ENCODE results near the gene CCSER2. TPM values are rescaled to one million over a fixed set of nuclear protein-coding genes. Genes with fewer than 3 reads are reported as not detected.
A peak's percentile ranks its signal among the peaks of the same experiment; 100 is the strongest.
"Not testable (repeated sequence)": the region's sequence is repeated elsewhere in the genome, so short reads cannot be mapped to it uniquely, and the experiment has no call there.

CCSER2 gene
- total RNA-seq, 2 experiments from 2014 or later = 77.8 to 78.8 TPM

- Mint-ChIP-seq H3K4me3 (no peak overlapping the region), H3K27ac (no peak overlapping the region), H3K36me3 (ENCODE audit: low read depth) (peaks cover 31% of the 10 kb centered on the region), H3K4me1 (ENCODE audit: low read depth) (peaks cover 21% of the 10 kb centered on the region), H3K27me3 (ENCODE audit: low read depth) (no peaks in the 10 kb centered on the region), H3K9me3 (ENCODE audit: insufficient read depth) (peaks cover under 1% of the 10 kb centered on the region)
- CTCF ChIA-PET = interaction anchor here (0.7 to 1.6 kb wide), 4 partner anchors 75 to 280 kb away, joined by 3 to 8 read pairs (median 4); no protein-coding TSS in a partner anchor
- DNase-seq = no peak
- no peak for ATAC-seq
- POLR2A ChIA-PET = no interaction called here
These were observed 99.7 kb downstream of the CCSER2 start for GRCh38 chr10:84427903-84428650.

GRCh38 chr10:84428711-84429110, 100.3 kb downstream of the CCSER2 start:
- peaks cover 27% of the 10 kb centered on the region for H3K36me3 Mint-ChIP-seq (ENCODE audit: low read depth)

GRCh38 chr10:84429926-84430520, 101.6 kb downstream of the CCSER2 start:
- Mint-ChIP-seq H3K9me3 (ENCODE audit: insufficient read depth) (no peaks in the 10 kb centered on the region), H3K27ac (no peak overlapping the region), H3K36me3 (ENCODE audit: low read depth) (peaks cover 29% of the 10 kb centered on the region), H3K27me3 (ENCODE audit: low read depth) (no peaks in the 10 kb centered on the region), H3K4me3 (no peak overlapping the region), H3K4me1 (ENCODE audit: low read depth) (peaks cover 9% of the 10 kb centered on the region)
- ChIA-PET CTCF (interaction anchor here (0.6 to 3.0 kb wide), 41 partner anchors 9 to 228 kb away, joined by 3 to 50 read pairs (median 4); no protein-coding TSS in a partner anchor), POLR2A (no interaction called here)
- ATAC-seq (peak; percentile 91), DNase-seq (peak; percentile 77)

More at GRCh38 chr10:84428711-84429110, 100.3 kb downstream of the CCSER2 start:
- H3K4me1 Mint-ChIP-seq (ENCODE audit: low read depth) = peaks cover 17% of the 10 kb centered on the region
- ATAC-seq = no peak
- ChIA-PET CTCF (interaction anchor here (1.1 to 1.6 kb wide), 3 partner anchors 76 to 161 kb away, joined by 4 to 8 read pairs (median 4); no protein-coding TSS in a partner anchor), POLR2A (no interaction called here)
- H3K4me3 Mint-ChIP-seq = no peak overlapping the region
- H3K27me3 Mint-ChIP-seq (ENCODE audit: low read depth) = no peaks in the 10 kb centered on the region
- no peak overlapping the region for H3K27ac Mint-ChIP-seq
- H3K9me3 Mint-ChIP-seq (ENCODE audit: insufficient read depth) = no peaks in the 10 kb centered on the region
- no peak for DNase-seq

GRCh38 chr10:84432891-84433290, 104.5 kb downstream of the CCSER2 start:
- ATAC-seq = no peak
- Mint-ChIP-seq H3K27ac (no peak overlapping the region), H3K4me1 (ENCODE audit: low read depth) (peaks cover 6% of the 10 kb centered on the region), H3K9me3 (ENCODE audit: insufficient read depth) (no peaks in the 10 kb centered on the region), H3K36me3 (ENCODE audit: low read depth) (peaks cover 28% of the 10 kb centered on the region), H3K4me3 (no peak overlapping the region), H3K27me3 (ENCODE audit: low read depth) (no peaks in the 10 kb centered on the region)
- ChIA-PET CTCF (no interaction called here), POLR2A (no interaction called here)
- DNase-seq = no peak

- DNase-seq = no peak
- CTCF ChIA-PET = no interaction called here
- POLR2A ChIA-PET = no interaction called here
These were observed 112.4 kb downstream of the CCSER2 start for GRCh38 chr10:84440781-84441180.

GRCh38 chr10:84447701-84448400, 119.5 kb downstream of the CCSER2 start:
- Mint-ChIP-seq H3K27ac (no peak overlapping the region), H3K27me3 (ENCODE audit: low read depth) (no peaks in the 10 kb centered on the region), H3K4me3 (no peak overlapping the region), H3K4me1 (ENCODE audit: low read depth) (no peaks in the 10 kb centered on the region), H3K36me3 (ENCODE audit: low read depth) (peaks cover 36% of the 10 kb centered on the region), H3K9me3 (ENCODE audit: insufficient read depth) (no peaks in the 10 kb centered on the region)
- no peak for DNase-seq
- ATAC-seq = no peak
- CTCF ChIA-PET = no interaction called here
- POLR2A ChIA-PET = no interaction called here

More at GRCh38 chr10:84440781-84441180, 112.4 kb downstream of the CCSER2 start:
- H3K27ac Mint-ChIP-seq = no peak overlapping the region
- H3K4me3 Mint-ChIP-seq = no peak overlapping the region
- H3K4me1 Mint-ChIP-seq (ENCODE audit: low read depth) = no peaks in the 10 kb centered on the region
- ATAC-seq = no peak
- no peaks in the 10 kb centered on the region for H3K27me3 Mint-ChIP-seq (ENCODE audit: low read depth)
- peaks cover 5% of the 10 kb centered on the region for H3K9me3 Mint-ChIP-seq (ENCODE audit: insufficient read depth)
- peaks cover 56% of the 10 kb centered on the region for H3K36me3 Mint-ChIP-seq (ENCODE audit: low read depth)

GRCh38 chr10:84449351-84449750, 121.0 kb downstream of the CCSER2 start:
- DNase-seq; H3K9me3 Mint-ChIP-seq (ENCODE audit: insufficient read depth); H3K27me3 Mint-ChIP-seq (ENCODE audit: low read depth); H3K4me1 Mint-ChIP-seq (ENCODE audit: low read depth); H3K27ac Mint-ChIP-seq; ATAC-seq; H3K4me3 Mint-ChIP-seq; POLR2A ChIA-PET: not testable (repeated sequence)
- H3K36me3 Mint-ChIP-seq (ENCODE audit: low read depth) = peaks cover 34% of the 10 kb centered on the region
- CTCF ChIA-PET = interaction anchor here (3.9 kb wide), 1 partner anchor 19 kb away, joined by 17 read pairs; no protein-coding TSS in a partner anchor

GRCh38 chr10:84452003-84452402, 123.6 kb downstream of the CCSER2 start:
- ATAC-seq = no peak
- peaks cover 53% of the 10 kb centered on the region for H3K36me3 Mint-ChIP-seq (ENCODE audit: low read depth)
- no peak overlapping the region for H3K27ac Mint-ChIP-seq
- H3K4me1 Mint-ChIP-seq (ENCODE audit: low read depth) = no peaks in the 10 kb centered on the region
- no peak for DNase-seq
- H3K27me3 Mint-ChIP-seq (ENCODE audit: low read depth) = no peaks in the 10 kb centered on the region
- H3K9me3 Mint-ChIP-seq (ENCODE audit: insufficient read depth) = no peaks in the 10 kb centered on the region
- ChIA-PET POLR2A (no interaction called here), CTCF (interaction anchor here (3.9 kb wide), 1 partner anchor 22 kb away, joined by 17 read pairs; no protein-coding TSS in a partner anchor)
- no peak overlapping the region for H3K4me3 Mint-ChIP-seq

- ChIA-PET CTCF (interaction anchor here (3.9 kb wide), 1 partner anchor 23 kb away, joined by 17 read pairs; no protein-coding TSS in a partner anchor), POLR2A (no interaction called here)
- DNase-seq (no peak), ATAC-seq (no peak)
- H3K4me3 Mint-ChIP-seq = no peak overlapping the region
- no peaks in the 10 kb centered on the region for H3K9me3 Mint-ChIP-seq (ENCODE audit: insufficient read depth)
- H3K27me3 Mint-ChIP-seq (ENCODE audit: low read depth) = no peaks in the 10 kb centered on the region
- no peak overlapping the region for H3K27ac Mint-ChIP-seq
- H3K4me1 Mint-ChIP-seq (ENCODE audit: low read depth) = no peaks in the 10 kb centered on the region
- peaks cover 44% of the 10 kb centered on the region for H3K36me3 Mint-ChIP-seq (ENCODE audit: low read depth)
These were observed 124.9 kb downstream of the CCSER2 start for GRCh38 chr10:84453303-84453702.

- no peaks in the 10 kb centered on the region for H3K4me1 Mint-ChIP-seq (ENCODE audit: low read depth)
- no peak for DNase-seq
- peaks cover 54% of the 10 kb centered on the region for H3K36me3 Mint-ChIP-seq (ENCODE audit: low read depth)
- CTCF ChIA-PET = interaction anchor here (1.1 to 1.6 kb wide), 3 partner anchors 26 to 199 kb away, joined by 3 to 4 read pairs (median 3); no protein-coding TSS in a partner anchor
- POLR2A ChIA-PET = no interaction called here
- no peak overlapping the region for H3K27ac Mint-ChIP-seq
- H3K9me3 Mint-ChIP-seq (ENCODE audit: insufficient read depth) = no peaks in the 10 kb centered on the region
- H3K27me3 Mint-ChIP-seq (ENCODE audit: low read depth) = no peaks in the 10 kb centered on the region
- ATAC-seq = no peak
- no peak overlapping the region for H3K4me3 Mint-ChIP-seq
These were observed 127.7 kb downstream of the CCSER2 start for GRCh38 chr10:84456126-84456525.

- ATAC-seq (no peak), DNase-seq (no peak)
- no peak overlapping the region for H3K27ac Mint-ChIP-seq
- no peaks in the 10 kb centered on the region for H3K4me1 Mint-ChIP-seq (ENCODE audit: low read depth)
- POLR2A ChIA-PET = no interaction called here
- no peak overlapping the region for H3K4me3 Mint-ChIP-seq
- no peaks in the 10 kb centered on the region for H3K9me3 Mint-ChIP-seq (ENCODE audit: insufficient read depth)
- H3K27me3 Mint-ChIP-seq (ENCODE audit: low read depth) = no peaks in the 10 kb centered on the region
- CTCF ChIA-PET = no interaction called here
- H3K36me3 Mint-ChIP-seq (ENCODE audit: low read depth) = peaks cover 47% of the 10 kb centered on the region
These were observed 132.1 kb downstream of the CCSER2 start for GRCh38 chr10:84460520-84460919.

GRCh38 chr10:84469470-84469869, 141.1 kb downstream of the CCSER2 start:
- Mint-ChIP-seq H3K9me3 (ENCODE audit: insufficient read depth) (no peaks in the 10 kb centered on the region), H3K36me3 (ENCODE audit: low read depth) (peaks cover 30% of the 10 kb centered on the region), H3K4me1 (ENCODE audit: low read depth) (no peaks in the 10 kb centered on the region), H3K4me3 (no peak overlapping the region), H3K27ac (no peak overlapping the region), H3K27me3 (ENCODE audit: low read depth) (no peaks in the 10 kb centered on the region)
- DNase-seq (no peak), ATAC-seq (no peak)
- POLR2A ChIA-PET = no interaction called here
- CTCF ChIA-PET = no interaction called here
